Measurements from ENCODE around the gene MEX3A.
A peak's percentile ranks its signal among the peaks of the same experiment; 100 is the strongest.
"Not testable (repeated sequence)": the region's sequence is repeated elsewhere in the genome, so short reads cannot be mapped to it uniquely, and the experiment has no call there.

MEX3A gene

DNA sequence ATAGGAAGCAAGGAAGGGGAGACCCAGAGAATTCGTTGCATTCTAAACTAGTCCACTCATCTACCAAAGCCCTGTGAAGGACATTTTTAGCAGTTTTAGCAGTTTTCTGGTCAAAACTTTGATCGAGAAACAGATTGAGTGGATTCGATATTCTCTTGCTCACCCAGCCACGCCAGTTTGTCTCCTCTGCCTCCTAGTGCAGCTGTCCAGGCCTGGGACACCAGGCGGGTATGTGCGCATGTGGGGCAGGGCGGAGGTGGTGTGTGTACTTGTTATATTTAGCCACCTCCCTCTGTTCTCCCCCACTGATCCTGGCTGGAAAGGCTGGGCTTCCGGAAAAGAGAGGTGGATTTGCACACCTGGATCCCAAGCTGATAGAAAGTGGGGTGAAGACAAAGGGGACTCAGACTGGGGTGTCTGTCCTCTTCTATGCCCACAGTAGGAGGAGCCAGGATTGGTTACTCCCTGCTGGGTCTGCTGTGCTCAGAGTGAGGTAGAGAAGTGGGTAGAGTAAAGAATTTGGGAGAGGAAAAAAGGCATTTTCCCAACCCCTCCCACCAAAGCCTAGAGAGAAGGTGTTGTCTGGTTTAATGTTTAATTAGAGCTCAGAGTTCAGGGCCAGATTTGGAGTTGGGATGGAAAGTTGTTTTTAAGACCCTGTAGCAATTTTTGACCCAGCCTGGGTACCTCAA is 36.1 kb upstream of the MEX3A start:
- Histone ChIP-seq H3K27ac (no peak overlapping the region), H3K36me3 (peaks cover 15% of the 10 kb centered on the region), H3K27me3 (ENCODE audit: insufficient read depth, low read depth, severe bottlenecking) (no peaks in the 10 kb centered on the region), H3K4me3 (ENCODE audit: low read depth, low read length) (no peak overlapping the region), H3K9me3 (ENCODE audit: severe bottlenecking) (no peaks in the 10 kb centered on the region)
- TF ChIP-seq, protein P1, sequence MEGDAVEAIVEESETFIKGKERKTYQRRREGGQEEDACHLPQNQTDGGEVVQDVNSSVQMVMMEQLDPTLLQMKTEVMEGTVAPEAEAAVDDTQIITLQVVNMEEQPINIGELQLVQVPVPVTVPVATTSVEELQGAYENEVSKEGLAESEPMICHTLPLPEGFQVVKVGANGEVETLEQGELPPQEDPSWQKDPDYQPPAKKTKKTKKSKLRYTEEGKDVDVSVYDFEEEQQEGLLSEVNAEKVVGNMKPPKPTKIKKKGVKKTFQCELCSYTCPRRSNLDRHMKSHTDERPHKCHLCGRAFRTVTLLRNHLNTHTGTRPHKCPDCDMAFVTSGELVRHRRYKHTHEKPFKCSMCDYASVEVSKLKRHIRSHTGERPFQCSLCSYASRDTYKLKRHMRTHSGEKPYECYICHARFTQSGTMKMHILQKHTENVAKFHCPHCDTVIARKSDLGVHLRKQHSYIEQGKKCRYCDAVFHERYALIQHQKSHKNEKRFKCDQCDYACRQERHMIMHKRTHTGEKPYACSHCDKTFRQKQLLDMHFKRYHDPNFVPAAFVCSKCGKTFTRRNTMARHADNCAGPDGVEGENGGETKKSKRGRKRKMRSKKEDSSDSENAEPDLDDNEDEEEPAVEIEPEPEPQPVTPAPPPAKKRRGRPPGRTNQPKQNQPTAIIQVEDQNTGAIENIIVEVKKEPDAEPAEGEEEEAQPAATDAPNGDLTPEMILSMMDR (IDR thresholded peaks at IDR 0.05; ENCODE audit: low read depth, low read length): no peak
- DNase-seq: no peak

DNA sequence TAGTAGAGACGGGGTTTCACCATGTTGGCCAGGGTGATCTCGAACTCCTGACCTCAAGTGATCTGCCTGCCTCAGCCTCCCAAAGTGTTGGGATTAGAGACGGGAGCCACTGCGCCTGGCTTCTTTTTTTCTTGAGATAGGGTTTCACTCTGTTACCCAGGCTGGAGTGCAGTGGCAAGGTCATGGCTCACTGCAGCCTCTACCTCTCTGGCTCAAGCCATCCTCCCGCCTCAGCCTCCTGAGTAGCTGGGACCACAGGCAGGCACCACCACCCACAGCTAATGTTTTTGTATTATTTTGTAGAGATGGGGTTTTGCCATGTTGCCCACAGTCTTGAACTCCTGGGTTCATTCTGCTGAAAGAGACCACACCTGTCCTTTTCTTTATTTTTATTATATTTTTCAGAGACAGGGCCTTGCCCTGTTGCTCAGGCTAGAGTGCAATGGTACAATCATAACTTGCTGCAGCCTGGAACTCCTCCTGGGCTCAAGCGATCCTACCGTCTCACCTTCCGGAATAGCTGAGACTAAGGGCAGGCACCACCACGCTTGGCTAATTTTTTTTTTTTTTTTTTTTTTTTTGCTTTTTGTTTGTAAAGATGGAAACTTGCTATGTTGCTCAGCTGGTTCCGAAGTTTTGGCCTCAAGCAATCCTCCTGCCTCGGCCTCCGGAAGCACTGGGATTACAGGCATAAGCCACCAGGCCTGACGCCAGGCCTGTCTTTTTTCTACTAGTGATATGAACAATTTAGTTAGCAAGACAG is 35.3 kb upstream of the MEX3A start:
- peaks cover 15% of the 10 kb centered on the region for H3K36me3 ChIP-seq

DNA sequence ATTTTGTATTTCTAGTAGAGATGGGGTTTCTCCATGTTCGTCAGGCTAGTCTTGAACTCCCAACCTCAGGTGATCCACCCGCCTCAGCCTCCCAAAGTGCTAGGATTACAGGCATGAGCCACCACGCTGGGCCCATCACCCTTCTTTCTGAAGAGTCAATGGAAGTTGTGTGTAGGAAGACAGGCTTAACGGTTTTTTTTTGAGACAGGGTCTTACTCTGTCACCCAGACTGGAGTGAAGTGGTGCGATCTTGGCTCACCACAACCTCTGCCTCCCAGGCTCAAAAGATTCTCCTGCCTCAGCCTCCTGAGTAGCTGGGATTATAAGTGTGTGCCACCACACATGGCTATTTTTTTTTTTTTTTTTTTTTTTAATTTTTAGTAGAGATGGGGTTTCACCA is 34.5 kb upstream of the MEX3A start:
- not testable (repeated sequence) for H3K27me3 ChIP-seq (ENCODE audit: insufficient read depth, low read depth, severe bottlenecking); H3K4me3 ChIP-seq (ENCODE audit: low read depth, low read length); DNase-seq; H3K27ac ChIP-seq; H3K9me3 ChIP-seq (ENCODE audit: severe bottlenecking)
- H3K36me3 ChIP-seq: peaks cover 15% of the 10 kb centered on the region

More for the DNA sequence above, 35.3 kb upstream of the MEX3A start:
- no peak for DNase-seq
- TF ChIP-seq, protein P1 (IDR thresholded peaks at IDR 0.05; ENCODE audit: low read depth, low read length): no peak
- Histone ChIP-seq H3K4me3 (ENCODE audit: low read depth, low read length) (no peak overlapping the region), H3K27me3 (ENCODE audit: insufficient read depth, low read depth, severe bottlenecking) (no peaks in the 10 kb centered on the region), H3K9me3 (ENCODE audit: severe bottlenecking) (no peaks in the 10 kb centered on the region), H3K27ac (no peak overlapping the region)

DNA sequence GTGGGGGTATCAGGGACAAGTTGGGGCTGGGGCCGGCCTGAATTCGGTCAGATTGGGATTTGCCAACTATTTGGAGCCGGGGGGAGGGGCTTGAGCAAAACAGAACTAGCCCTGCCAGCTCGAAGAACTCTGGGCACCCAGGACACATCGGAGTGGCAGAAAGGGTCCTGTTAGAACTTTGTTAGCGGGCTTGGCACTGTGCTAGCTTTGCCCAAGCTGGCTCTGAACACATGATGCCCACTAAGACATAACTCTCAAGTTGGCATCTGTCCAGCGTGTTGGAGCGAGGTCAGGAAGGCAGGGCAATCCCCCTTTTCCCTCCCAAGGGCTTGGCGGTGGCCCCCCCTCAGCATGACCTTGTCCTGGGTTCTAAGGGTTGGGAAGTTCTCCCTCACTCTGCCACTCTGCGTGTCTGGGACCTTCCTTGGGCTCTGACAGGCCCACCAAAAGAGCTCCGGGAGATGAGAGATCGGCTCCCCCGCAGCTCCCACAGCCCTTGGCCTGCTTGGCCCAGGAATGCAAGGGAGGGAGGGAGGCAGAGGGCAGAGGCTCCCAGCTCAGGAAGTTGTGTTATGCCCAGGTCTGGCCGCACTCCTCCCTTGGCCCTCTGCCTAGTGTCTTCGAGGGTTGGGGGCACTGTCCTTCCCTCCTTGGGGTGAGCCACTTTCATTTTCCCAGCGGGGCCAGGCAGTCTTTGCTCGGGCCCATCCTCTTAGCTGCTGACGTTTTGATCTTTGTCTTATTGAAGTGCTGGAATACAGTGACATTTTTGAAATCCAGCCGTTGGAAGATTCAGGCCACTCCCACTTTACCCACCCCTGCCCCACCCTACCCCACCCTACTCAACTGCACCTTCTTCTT is 33.5 kb upstream of the MEX3A start:
- peak; percentile 36 for DNase-seq
- peaks cover 15% of the 10 kb centered on the region for H3K36me3 ChIP-seq
- H3K4me3 ChIP-seq (ENCODE audit: low read depth, low read length): peak overlapping the region; percentile 91
- TF ChIP-seq, protein P1 (IDR thresholded peaks at IDR 0.05; ENCODE audit: low read depth, low read length): no peak
- no peaks in the 10 kb centered on the region for H3K27me3 ChIP-seq (ENCODE audit: insufficient read depth, low read depth, severe bottlenecking)
- H3K9me3 ChIP-seq (ENCODE audit: severe bottlenecking): no peaks in the 10 kb centered on the region
- no peak overlapping the region for H3K27ac ChIP-seq

DNA sequence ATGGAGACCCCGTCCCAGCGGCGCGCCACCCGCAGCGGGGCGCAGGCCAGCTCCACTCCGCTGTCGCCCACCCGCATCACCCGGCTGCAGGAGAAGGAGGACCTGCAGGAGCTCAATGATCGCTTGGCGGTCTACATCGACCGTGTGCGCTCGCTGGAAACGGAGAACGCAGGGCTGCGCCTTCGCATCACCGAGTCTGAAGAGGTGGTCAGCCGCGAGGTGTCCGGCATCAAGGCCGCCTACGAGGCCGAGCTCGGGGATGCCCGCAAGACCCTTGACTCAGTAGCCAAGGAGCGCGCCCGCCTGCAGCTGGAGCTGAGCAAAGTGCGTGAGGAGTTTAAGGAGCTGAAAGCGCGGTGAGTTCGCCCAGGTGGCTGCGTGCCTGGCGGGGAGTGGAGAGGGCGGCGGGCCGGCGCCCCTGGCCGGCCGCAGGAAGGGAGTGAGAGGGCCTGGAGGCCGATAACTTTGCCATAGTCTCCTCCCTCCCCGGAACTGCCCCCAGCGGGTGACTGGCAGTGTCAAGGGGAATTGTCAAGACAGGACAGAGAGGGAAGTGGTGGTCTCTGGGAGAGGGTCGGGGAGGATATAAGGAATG is 32.8 kb upstream of the MEX3A start:
- no peaks in the 10 kb centered on the region for H3K27me3 ChIP-seq (ENCODE audit: insufficient read depth, low read depth, severe bottlenecking)
- DNase-seq: peak; percentile 53
- H3K27ac ChIP-seq: peak overlapping the region; percentile 14

More for the DNA sequence above, 32.8 kb upstream of the MEX3A start:
- H3K4me3 ChIP-seq (ENCODE audit: low read depth, low read length): peak overlapping the region; percentile 91
- peaks cover 9% of the 10 kb centered on the region for H3K36me3 ChIP-seq
- TF ChIP-seq, protein P1 (IDR thresholded peaks at IDR 0.05; ENCODE audit: low read depth, low read length): no peak
- no peaks in the 10 kb centered on the region for H3K9me3 ChIP-seq (ENCODE audit: severe bottlenecking)

Measured in WERI-Rb-1 (cell line).